Endodermal cell (in vitro differentiated cells): ENCODE measurements around the gene RSBN1L. TPM values are rescaled to one million over a fixed set of nuclear protein-coding genes. Genes with fewer than 3 reads are reported as not detected.

Experiments
- DNase-seq: peaks from one replicate; pipeline ENCODE4 v3.0.0-alpha.2; 2017
- H3K27ac ChIP-seq: 2 replicates; pipeline ENCODE4 v1.5.1; 2013; ENCODE audit warnings: mild to moderate bottlenecking, low read depth, low read length, moderate library complexity
- H3K27me3 ChIP-seq: 2 replicates; pipeline ENCODE4 v1.6.1; 2013; ENCODE audit warnings: mild to moderate bottlenecking, low read length, moderate library complexity; ENCODE audit not compliant: insufficient read depth, control insufficient read depth, poor library complexity, severe bottlenecking
- H3K36me3 ChIP-seq: 2 replicates; pipeline ENCODE4 v1.7.0; 2013; ENCODE audit warnings: mild to moderate bottlenecking, low read length, moderate library complexity; ENCODE audit not compliant: control insufficient read depth, insufficient read depth
- H3K4me1 ChIP-seq: one replicate; pipeline ENCODE4 v1.7.0; 2013; ENCODE audit warnings: low read length; ENCODE audit not compliant: control insufficient read depth, insufficient read depth
- H3K4me3 ChIP-seq: 2 replicates; pipeline ENCODE4 v1.5.1; 2013; ENCODE audit warnings: mild to moderate bottlenecking, low read length, moderate library complexity
- H3K9ac ChIP-seq: 2 replicates; pipeline ENCODE4 v1.6.1; 2013; ENCODE audit warnings: mild to moderate bottlenecking, low read length, moderate library complexity; ENCODE audit not compliant: poor library complexity, severe bottlenecking; ENCODE audit errors: extremely low read depth
- H3K9me3 ChIP-seq: 2 replicates; pipeline ENCODE4 v1.6.1; 2013; ENCODE audit warnings: mild to moderate bottlenecking, low read length, moderate library complexity; ENCODE audit not compliant: control insufficient read depth
- H3K27ac Mint-ChIP-seq: 2 replicates; pipeline ENCODE4 v1.8.0; 2020; ENCODE audit warnings: mixed read lengths
- H3K27me3 Mint-ChIP-seq: 2 replicates; pipeline ENCODE4 v1.8.0; 2021; ENCODE audit warnings: mild to moderate bottlenecking, mixed read lengths; ENCODE audit not compliant: insufficient read depth
- H3K36me3 Mint-ChIP-seq: 2 replicates; pipeline ENCODE4 v1.8.0; 2020; ENCODE audit warnings: low read depth, mixed read lengths
- H3K4me1 Mint-ChIP-seq: 2 replicates; pipeline ENCODE4 v1.8.0; 2020; ENCODE audit warnings: mixed read lengths
- H3K4me3 Mint-ChIP-seq: 2 replicates; pipeline ENCODE4 v1.8.0; 2020; ENCODE audit warnings: mild to moderate bottlenecking, moderate library complexity, mixed read lengths
- H3K9me3 Mint-ChIP-seq: 2 replicates; pipeline ENCODE4 v1.8.0; 2020; ENCODE audit warnings: mild to moderate bottlenecking, mixed read lengths
- WGBS, 2 experiments: methylation state at CpG; one replicate each; pipeline versions ENCODE4 v1.1.5 to v1.1.7; 2013; ENCODE audit warnings: missing lambda C conversion rate in 2 of 2, mixed read lengths in 1 of 2; ENCODE audit not compliant: insufficient coverage in 1 of 2, insufficient read length in 1 of 2; 5-methylcytosine and 5-hydroxymethylcytosine counted together
- long read RNA-seq, 4 experiments: library from polyadenylated mRNA in 2 of 4; library from RNA in 1 of 4; library from capped mRNA in 1 of 4; stranded (forward) in 3 of 4; unstranded in 1 of 4; transcript quantifications; one replicate each; pipeline ENCODE4 v2.0.0, GENCODE V29; 2020 to 2021; ENCODE audit warnings: inconsistent platforms in 1 of 4
- polyA plus RNA-seq, 2 experiments: library from polyadenylated mRNA; stranded (reverse); fragments of 50-300 nt; gene quantifications; one replicate each; pipeline ENCODE4 v1.2.3, GENCODE V29; 2013
- total RNA-seq, 2 donors: library from RNA; stranded (reverse); fragmentation: NEBNext Ultra II Directional in 1 of 2; extraction: Animal tissue kit (Norgen Biotek cat#: 25700) in 1 of 2; gene quantifications; 2 replicates in 1 of 2; 3 replicates in 1 of 2; pipeline ENCODE4 v1.2.1, GENCODE V29; 2021
- TF ChIP-seq, protein P1 (sequence below): fragments of 200-600 bp; sonication (generic); conservative IDR thresholded peaks from 2 replicates; pipeline ENCODE4 v1.5.0; 2021; ENCODE audit warnings: antibody characterized with exemption, mild to moderate bottlenecking

The RSBN1L gene
- total RNA-seq = 10 to 100 TPM; 17.6 to 19.9 TPM
- polyA plus RNA-seq (2013, experiment 1 of 2) = 18.2 TPM
- polyA plus RNA-seq (2013, experiment 2 of 2) = 16.0 TPM
- long read RNA-seq, experiment 1, full-length matches to known transcripts = 3 of 10 reads
- long read RNA-seq, experiment 1, partial matches to known transcripts = 4 of 10 reads
- long read RNA-seq, experiment 1, other reads (novel, unspliced or antisense) = 3 of 10 reads
- long read RNA-seq, experiment 2, full-length matches to known transcripts = 15 of 24 reads
- long read RNA-seq, experiment 2, partial matches to known transcripts = 4 of 24 reads
- long read RNA-seq, experiment 2, other reads (novel, unspliced or antisense) = 5 of 24 reads
- long read RNA-seq, experiment 3, full-length matches to known transcripts = 1 of 4 reads
- long read RNA-seq, experiment 3, partial matches to known transcripts = 2 of 4 reads
- long read RNA-seq, experiment 3, other reads (novel, unspliced or antisense) = 1 of 4 reads
- long read RNA-seq, experiment 4, full-length matches to known transcripts = 1 of 23 reads
- long read RNA-seq, experiment 4, partial matches to known transcripts = 21 of 23 reads
- long read RNA-seq, experiment 4, other reads (novel, unspliced or antisense) = 1 of 23 reads

- peak within 1 kb of the TSS; percentile 92 for H3K4me3 ChIP-seq
- no peaks in the 10 kb centered on the region for H3K9me3 ChIP-seq
- TF ChIP-seq, protein P1, sequence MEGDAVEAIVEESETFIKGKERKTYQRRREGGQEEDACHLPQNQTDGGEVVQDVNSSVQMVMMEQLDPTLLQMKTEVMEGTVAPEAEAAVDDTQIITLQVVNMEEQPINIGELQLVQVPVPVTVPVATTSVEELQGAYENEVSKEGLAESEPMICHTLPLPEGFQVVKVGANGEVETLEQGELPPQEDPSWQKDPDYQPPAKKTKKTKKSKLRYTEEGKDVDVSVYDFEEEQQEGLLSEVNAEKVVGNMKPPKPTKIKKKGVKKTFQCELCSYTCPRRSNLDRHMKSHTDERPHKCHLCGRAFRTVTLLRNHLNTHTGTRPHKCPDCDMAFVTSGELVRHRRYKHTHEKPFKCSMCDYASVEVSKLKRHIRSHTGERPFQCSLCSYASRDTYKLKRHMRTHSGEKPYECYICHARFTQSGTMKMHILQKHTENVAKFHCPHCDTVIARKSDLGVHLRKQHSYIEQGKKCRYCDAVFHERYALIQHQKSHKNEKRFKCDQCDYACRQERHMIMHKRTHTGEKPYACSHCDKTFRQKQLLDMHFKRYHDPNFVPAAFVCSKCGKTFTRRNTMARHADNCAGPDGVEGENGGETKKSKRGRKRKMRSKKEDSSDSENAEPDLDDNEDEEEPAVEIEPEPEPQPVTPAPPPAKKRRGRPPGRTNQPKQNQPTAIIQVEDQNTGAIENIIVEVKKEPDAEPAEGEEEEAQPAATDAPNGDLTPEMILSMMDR = peak; percentile 55
- DNase-seq = peak; percentile 99
- peaks cover 34% of the 10 kb centered on the region for H3K4me1 Mint-ChIP-seq
- peak within 1 kb of the TSS; percentile 82 for H3K9ac ChIP-seq
- no peaks in the 10 kb centered on the region for H3K27me3 ChIP-seq
- peak within 1 kb of the TSS; percentile 98 for H3K4me3 Mint-ChIP-seq
- H3K4me1 ChIP-seq = no peaks in the 10 kb centered on the region
- no peaks in the 10 kb centered on the region for H3K9me3 Mint-ChIP-seq
- peak within 1 kb of the TSS; percentile 88 for H3K27ac ChIP-seq
- H3K27ac Mint-ChIP-seq = peak within 1 kb of the TSS; percentile 96
- H3K36me3 Mint-ChIP-seq = peaks cover 18% of the 10 kb centered on the region
- no peaks in the 10 kb centered on the region for H3K27me3 Mint-ChIP-seq
- 0% methylated on average over 30 to 53 of the region's 53 CpGs for WGBS, 2 experiments
- peaks cover 2% of the 10 kb centered on the region for H3K36me3 ChIP-seq
These were observed at the start of gene RSBN1L for GRCh38 chr7:77696057-77696642. Gene RSBN1L (plus strand): TSS chr7:77696459. CDS start chr7:77696470, 11 bp downstream.

GRCh38 chr7:77648742-77649338, 47.4 kb upstream of the RSBN1L start:
- Histone ChIP-seq H3K27me3 (no peaks in the 10 kb centered on the region), H3K9ac (no peak overlapping the region), H3K9me3 (no peaks in the 10 kb centered on the region), H3K36me3 (peaks cover 63% of the 10 kb centered on the region), H3K27ac (no peak overlapping the region), H3K4me3 (no peak overlapping the region), H3K4me1 (no peaks in the 10 kb centered on the region)
- TF ChIP-seq, protein P1 = no peak
- Mint-ChIP-seq H3K27ac (peak overlapping the region; percentile 35), H3K27me3 (no peaks in the 10 kb centered on the region), H3K4me1 (no peaks in the 10 kb centered on the region), H3K9me3 (no peaks in the 10 kb centered on the region), H3K4me3 (no peak overlapping the region), H3K36me3 (peaks cover 46% of the 10 kb centered on the region)
- 97 to 98% methylated on average over 3 to 6 of the region's 6 CpGs for WGBS, 2 experiments
- no peak for DNase-seq

DNA sequence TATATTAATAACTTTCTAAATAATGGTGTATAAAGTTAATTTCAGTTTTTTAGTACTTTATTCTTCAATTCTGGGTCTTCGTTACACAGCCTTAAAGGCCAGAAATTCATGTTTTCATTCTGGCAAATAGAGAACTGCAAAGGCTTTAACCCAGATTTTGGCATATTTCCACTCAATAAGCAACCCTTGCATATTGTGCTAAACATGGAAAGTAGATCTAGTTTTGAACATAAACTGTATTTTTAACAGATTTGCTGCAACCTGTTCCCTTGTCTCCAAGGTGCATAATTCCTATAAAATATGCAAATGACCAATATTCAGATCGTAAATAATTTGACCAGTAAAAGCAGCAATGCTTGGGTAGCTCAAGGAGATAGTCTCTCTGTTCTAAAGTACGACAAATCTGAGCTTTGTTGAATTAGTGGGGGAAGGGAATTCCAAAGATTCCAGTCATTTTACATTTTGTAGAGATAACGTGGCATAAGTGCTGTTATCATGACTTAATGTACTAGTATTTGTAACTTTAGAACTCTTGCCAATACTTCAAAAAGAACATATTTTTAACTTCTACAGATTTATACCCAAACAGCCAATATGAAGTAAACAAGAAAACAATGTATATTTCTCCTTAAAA, 46.4 kb upstream of the RSBN1L start:
- no peak overlapping the region for H3K4me3 Mint-ChIP-seq
- Histone ChIP-seq H3K9me3 (no peaks in the 10 kb centered on the region), H3K4me1 (no peaks in the 10 kb centered on the region), H3K9ac (no peak overlapping the region), H3K27me3 (no peaks in the 10 kb centered on the region), H3K27ac (no peak overlapping the region), H3K36me3 (peaks cover 62% of the 10 kb centered on the region), H3K4me3 (no peak overlapping the region)
- no peak for DNase-seq
- WGBS, 2 experiments = 88 to 93% methylated on average over 2 to 4 of the region's 4 CpGs
- no peaks in the 10 kb centered on the region for H3K9me3 Mint-ChIP-seq
- H3K27ac Mint-ChIP-seq = no peak overlapping the region
- H3K27me3 Mint-ChIP-seq = no peaks in the 10 kb centered on the region
- H3K36me3 Mint-ChIP-seq = peaks cover 40% of the 10 kb centered on the region
- TF ChIP-seq, protein P1 = no peak
- no peaks in the 10 kb centered on the region for H3K4me1 Mint-ChIP-seq
